ENCODE data around the gene RNF169.

Gene RNF169

DNA sequence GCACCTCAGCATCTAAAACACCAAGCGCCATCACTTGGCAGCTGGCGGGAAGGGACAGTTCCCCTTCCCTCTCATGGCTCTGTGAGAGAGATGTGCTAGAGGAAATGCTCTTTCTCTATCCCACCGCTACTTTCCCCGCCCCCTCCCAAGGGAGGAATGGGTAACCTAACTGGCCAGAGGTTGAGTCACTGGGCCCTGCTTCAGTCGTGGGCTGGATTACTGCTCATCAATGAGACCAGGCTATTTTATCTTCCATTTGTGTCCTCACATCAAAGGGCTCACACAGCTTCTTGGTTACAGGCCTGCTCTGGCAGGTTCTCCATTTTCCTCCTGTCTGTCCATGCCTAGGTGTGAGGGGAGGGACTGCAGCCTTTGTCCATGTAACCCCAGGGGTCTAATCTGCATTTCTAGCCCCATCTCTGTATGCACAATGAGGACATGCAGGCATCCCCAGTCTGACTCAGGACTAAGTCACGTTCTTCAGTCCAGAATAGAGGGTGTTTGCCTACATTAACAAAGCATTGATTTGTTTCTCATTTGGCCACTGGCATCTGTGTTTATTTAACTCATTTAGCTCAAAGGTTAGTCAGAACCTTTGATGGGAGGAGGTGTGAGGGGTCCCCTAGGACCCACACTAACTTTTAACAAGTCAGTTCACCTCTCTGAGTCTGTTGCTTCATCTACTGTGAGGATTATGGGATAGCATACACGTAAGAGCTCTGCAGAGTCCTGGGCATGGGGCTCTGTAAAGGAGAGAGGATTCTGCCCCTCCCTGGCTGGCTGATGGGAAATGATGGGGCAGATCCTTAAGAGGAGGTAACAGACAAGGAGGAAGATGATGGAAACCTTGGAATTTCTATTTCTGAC is 101.1 kb downstream of the RNF169 start:
- Histone ChIP-seq H3K27me3 (ENCODE audit: low read length) (no peaks in the 10 kb centered on the region), H3K79me2 (ENCODE audit: insufficient read depth, low read length) (no peaks in the 10 kb centered on the region), H3K4me2 (ENCODE audit: low read depth, low read length, poor library complexity, severe bottlenecking) (no peak overlapping the region), H3K9ac (ENCODE audit: low read length) (no peak overlapping the region), H3K9me3 (ENCODE audit: insufficient read depth, low read length) (no peaks in the 10 kb centered on the region), H2AFZ (ENCODE audit: low read depth, low read length, severe bottlenecking) (no peak overlapping the region), H3K9me2 (replicated peaks; ENCODE audit: insufficient read depth, low read length) (no peaks in the 10 kb centered on the region), H3F3A (ENCODE audit: insufficient read depth) (no peaks in the 10 kb centered on the region), H3K27ac (ENCODE audit: low read depth, low read length) (no peak overlapping the region), H3K36me3 (ENCODE audit: low read length) (no peaks in the 10 kb centered on the region), H4K20me1 (ENCODE audit: low read depth, low read length) (no peaks in the 10 kb centered on the region), H3K4me3 (ENCODE audit: insufficient read depth, low read length, poor library complexity, severe bottlenecking) (no peak overlapping the region)
- TF ChIP-seq, protein P1, sequence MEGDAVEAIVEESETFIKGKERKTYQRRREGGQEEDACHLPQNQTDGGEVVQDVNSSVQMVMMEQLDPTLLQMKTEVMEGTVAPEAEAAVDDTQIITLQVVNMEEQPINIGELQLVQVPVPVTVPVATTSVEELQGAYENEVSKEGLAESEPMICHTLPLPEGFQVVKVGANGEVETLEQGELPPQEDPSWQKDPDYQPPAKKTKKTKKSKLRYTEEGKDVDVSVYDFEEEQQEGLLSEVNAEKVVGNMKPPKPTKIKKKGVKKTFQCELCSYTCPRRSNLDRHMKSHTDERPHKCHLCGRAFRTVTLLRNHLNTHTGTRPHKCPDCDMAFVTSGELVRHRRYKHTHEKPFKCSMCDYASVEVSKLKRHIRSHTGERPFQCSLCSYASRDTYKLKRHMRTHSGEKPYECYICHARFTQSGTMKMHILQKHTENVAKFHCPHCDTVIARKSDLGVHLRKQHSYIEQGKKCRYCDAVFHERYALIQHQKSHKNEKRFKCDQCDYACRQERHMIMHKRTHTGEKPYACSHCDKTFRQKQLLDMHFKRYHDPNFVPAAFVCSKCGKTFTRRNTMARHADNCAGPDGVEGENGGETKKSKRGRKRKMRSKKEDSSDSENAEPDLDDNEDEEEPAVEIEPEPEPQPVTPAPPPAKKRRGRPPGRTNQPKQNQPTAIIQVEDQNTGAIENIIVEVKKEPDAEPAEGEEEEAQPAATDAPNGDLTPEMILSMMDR (IDR thresholded peaks at IDR 0.05; ENCODE audit: insufficient read depth, low read length, poor library complexity, severe bottlenecking): no peak
- TF ChIP-seq EZH2phosphoT487 (conservative IDR thresholded peaks at IDR 0.05; ENCODE audit: low read length): no peak

DNA sequence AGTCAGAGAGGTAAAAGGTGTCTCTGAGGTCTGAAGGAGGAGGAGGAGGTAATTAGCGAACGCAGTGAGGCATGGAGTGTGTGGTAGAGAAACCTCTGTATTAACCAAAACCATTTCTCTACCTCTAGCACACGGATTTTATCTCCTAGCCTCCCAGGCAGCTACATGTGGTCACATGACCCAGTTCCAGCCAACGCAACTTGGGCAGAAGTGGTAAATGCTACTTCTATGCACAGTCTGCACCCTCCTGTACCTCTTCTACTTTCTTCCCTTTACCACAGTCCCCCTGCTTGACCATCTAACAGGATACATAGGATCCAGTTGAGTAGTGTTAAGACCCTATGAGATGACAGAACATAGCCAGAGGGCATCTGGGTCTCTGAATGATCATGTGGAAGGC is 104.6 kb downstream of the RNF169 start:
- H3K79me2 ChIP-seq (ENCODE audit: insufficient read depth, low read length): no peaks in the 10 kb centered on the region

DNA sequence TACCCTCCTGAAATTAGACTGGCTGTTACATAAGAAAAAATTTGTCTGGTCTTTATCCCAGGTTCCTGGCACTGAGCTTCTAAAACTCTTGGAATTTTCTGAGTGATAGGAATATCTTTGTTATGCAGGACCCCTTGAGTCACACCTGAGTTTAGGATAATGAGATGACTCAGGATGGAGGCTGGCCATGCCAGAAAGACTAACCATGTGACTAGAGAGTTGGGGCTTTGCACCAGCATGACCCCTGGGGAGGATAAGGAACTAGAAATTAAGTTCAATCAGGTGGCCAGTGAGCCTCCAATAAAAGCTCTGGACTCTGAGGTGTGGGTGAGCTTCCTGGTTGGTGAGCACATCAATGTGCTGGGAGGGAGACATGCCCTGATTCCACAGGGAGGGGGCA is 112.1 kb downstream of the RNF169 start:
- Histone ChIP-seq H3K36me3 (ENCODE audit: low read length) (peaks cover 11% of the 10 kb centered on the region; the same call in 1 of the 2 replicates), H3K9me3 (ENCODE audit: insufficient read depth, low read length) (peaks cover 8% of the 10 kb centered on the region; the same call in 1 of the 2 replicates), H3K27ac (ENCODE audit: low read depth, low read length) (no peak overlapping the region), H3K9me2 (replicated peaks; ENCODE audit: insufficient read depth, low read length) (no peaks in the 10 kb centered on the region), H3K4me3 (ENCODE audit: insufficient read depth, low read length, poor library complexity, severe bottlenecking) (no peak overlapping the region), H3K79me2 (ENCODE audit: insufficient read depth, low read length) (no peaks in the 10 kb centered on the region), H3F3A (ENCODE audit: insufficient read depth) (0 out of 2 replicates have a peak, but pooled peaks cover 3% of the 10 kb centered on the region), H4K20me1 (ENCODE audit: low read depth, low read length) (no peaks in the 10 kb centered on the region), H3K4me2 (ENCODE audit: low read depth, low read length, poor library complexity, severe bottlenecking) (no peak overlapping the region), H3K9ac (ENCODE audit: low read length) (no peak overlapping the region), H2AFZ (ENCODE audit: low read depth, low read length, severe bottlenecking) (no peak overlapping the region), H3K27me3 (ENCODE audit: low read length) (no peaks in the 10 kb centered on the region)
- TF ChIP-seq, protein P1 (IDR thresholded peaks at IDR 0.05; ENCODE audit: insufficient read depth, low read length, poor library complexity, severe bottlenecking): no peak
- TF ChIP-seq EZH2phosphoT487 (conservative IDR thresholded peaks at IDR 0.05; ENCODE audit: low read length): no peak

More for the DNA sequence above, 104.6 kb downstream of the RNF169 start:
- no peak overlapping the region for H3K4me2 ChIP-seq (ENCODE audit: low read depth, low read length, poor library complexity, severe bottlenecking)
- no peak overlapping the region for H3K4me3 ChIP-seq (ENCODE audit: insufficient read depth, low read length, poor library complexity, severe bottlenecking)
- no peak overlapping the region for H3K27ac ChIP-seq (ENCODE audit: low read depth, low read length)
- no peaks in the 10 kb centered on the region for H3K9me2 ChIP-seq (replicated peaks; ENCODE audit: insufficient read depth, low read length)
- H3F3A ChIP-seq (ENCODE audit: insufficient read depth): 0 out of 2 replicates have a peak, but pooled peaks cover 3% of the 10 kb centered on the region
- no peaks in the 10 kb centered on the region for H3K9me3 ChIP-seq (ENCODE audit: insufficient read depth, low read length)
- H3K36me3 ChIP-seq (ENCODE audit: low read length): no peaks in the 10 kb centered on the region
- H3K27me3 ChIP-seq (ENCODE audit: low read length): no peaks in the 10 kb centered on the region
- TF ChIP-seq, protein P1 (IDR thresholded peaks at IDR 0.05; ENCODE audit: insufficient read depth, low read length, poor library complexity, severe bottlenecking): no peak
- no peak for TF ChIP-seq EZH2phosphoT487 (conservative IDR thresholded peaks at IDR 0.05; ENCODE audit: low read length)
- H3K9ac ChIP-seq (ENCODE audit: low read length): no peak overlapping the region
- H4K20me1 ChIP-seq (ENCODE audit: low read depth, low read length): no peaks in the 10 kb centered on the region
- no peak overlapping the region for H2AFZ ChIP-seq (ENCODE audit: low read depth, low read length, severe bottlenecking)

Data from SU-DHL-6 (cell line).